ENCODE results near the gene NRCAM. TPM values are rescaled to one million over a fixed set of nuclear protein-coding genes. Genes with fewer than 3 reads are reported as not detected.

The NRCAM gene
- polyA plus RNA-seq, 1 donor (not counting 4 experiments of a cell fraction or from before 2014, with no cell fraction given) = 4.0 TPM

DNA sequence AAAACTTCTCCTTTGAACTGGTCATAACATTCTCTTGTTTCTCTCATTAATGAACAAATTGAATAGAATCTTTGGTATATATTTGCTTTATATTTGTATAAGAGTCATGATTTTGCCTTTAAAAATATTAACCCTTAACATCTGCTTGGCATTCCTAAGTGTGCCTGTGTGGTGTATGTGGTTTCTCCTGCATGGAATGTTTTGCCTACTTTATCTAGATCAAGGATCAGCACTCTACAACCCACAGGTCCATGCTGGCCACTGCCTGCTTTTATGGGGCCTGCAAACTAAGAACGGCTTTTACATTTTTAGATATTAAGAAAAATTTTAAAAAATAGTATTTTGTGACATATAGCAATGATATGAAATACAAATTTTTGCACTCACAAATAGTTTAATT lies 321.8 kb downstream of the NRCAM start:
- DNase-seq (ENCODE audit: low read depth, low spot score) (no peak), FAIRE-seq (no peak)
- Histone ChIP-seq H3K27me3 (ENCODE audit: control insufficient read depth, extremely low read depth, insufficient read depth, low read length) (no peaks in the 10 kb centered on the region), H3K9ac (ENCODE audit: control insufficient read depth, extremely low read depth, insufficient read depth, low read length) (no peak overlapping the region), H3K4me3 (ENCODE audit: control insufficient read depth in 2 of 3, extremely low read depth in 1 of 3, insufficient read depth in 2 of 3, low read depth in 1 of 3, low read length in 3 of 3) (no peak overlapping the region), H3K36me3 (ENCODE audit: control insufficient read depth in 2 of 2, extremely low read depth in 1 of 2, insufficient read depth in 2 of 2, low read length in 2 of 2) (no peaks in the 10 kb centered on the region), H3K79me2 (ENCODE audit: control insufficient read depth, insufficient read depth, low read length) (no peaks in the 10 kb centered on the region), H3K9me1 (ENCODE audit: control insufficient read depth, extremely low read depth, insufficient read depth, low read length) (no peaks in the 10 kb centered on the region), H3K4me1 (ENCODE audit: control insufficient read depth, extremely low read depth, insufficient read depth, low read length) (peaks cover 36% of the 10 kb centered on the region), H4K20me1 (ENCODE audit: control insufficient read depth, extremely low read depth, insufficient read depth, low read length) (no peaks in the 10 kb centered on the region), H3K27ac (ENCODE audit: control insufficient read depth, insufficient read depth, low read length) (no peak overlapping the region), H2AFZ (ENCODE audit: control insufficient read depth, low read length) (no peak overlapping the region), H3K4me2 (ENCODE audit: control insufficient read depth, extremely low read depth, insufficient read depth, low read depth, low read length) (no peak overlapping the region), H3K9me3 (ENCODE audit: control insufficient read depth, low read depth, low read length) (no peaks in the 10 kb centered on the region)
- dilution Hi-C loops (cut with MboI; ENCODE audit: extremely low pct_ligation_motif_present, low sequenced_read_pairs) = no loop called here
- TF ChIP-seq, protein P1, sequence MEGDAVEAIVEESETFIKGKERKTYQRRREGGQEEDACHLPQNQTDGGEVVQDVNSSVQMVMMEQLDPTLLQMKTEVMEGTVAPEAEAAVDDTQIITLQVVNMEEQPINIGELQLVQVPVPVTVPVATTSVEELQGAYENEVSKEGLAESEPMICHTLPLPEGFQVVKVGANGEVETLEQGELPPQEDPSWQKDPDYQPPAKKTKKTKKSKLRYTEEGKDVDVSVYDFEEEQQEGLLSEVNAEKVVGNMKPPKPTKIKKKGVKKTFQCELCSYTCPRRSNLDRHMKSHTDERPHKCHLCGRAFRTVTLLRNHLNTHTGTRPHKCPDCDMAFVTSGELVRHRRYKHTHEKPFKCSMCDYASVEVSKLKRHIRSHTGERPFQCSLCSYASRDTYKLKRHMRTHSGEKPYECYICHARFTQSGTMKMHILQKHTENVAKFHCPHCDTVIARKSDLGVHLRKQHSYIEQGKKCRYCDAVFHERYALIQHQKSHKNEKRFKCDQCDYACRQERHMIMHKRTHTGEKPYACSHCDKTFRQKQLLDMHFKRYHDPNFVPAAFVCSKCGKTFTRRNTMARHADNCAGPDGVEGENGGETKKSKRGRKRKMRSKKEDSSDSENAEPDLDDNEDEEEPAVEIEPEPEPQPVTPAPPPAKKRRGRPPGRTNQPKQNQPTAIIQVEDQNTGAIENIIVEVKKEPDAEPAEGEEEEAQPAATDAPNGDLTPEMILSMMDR (optimal IDR thresholded peaks at IDR 0.05 in 1 of 3, IDR thresholded peaks at IDR 0.05 in 1 of 3, conservative IDR thresholded peaks at IDR 0.05 in 1 of 3; ENCODE audit: extremely low read depth in 1 of 3, insufficient read depth in 2 of 3, low read length in 3 of 3) = no peak
- TF ChIP-seq EZH2 (IDR thresholded peaks at IDR 0.05; ENCODE audit: low read length) = no peak

DNA sequence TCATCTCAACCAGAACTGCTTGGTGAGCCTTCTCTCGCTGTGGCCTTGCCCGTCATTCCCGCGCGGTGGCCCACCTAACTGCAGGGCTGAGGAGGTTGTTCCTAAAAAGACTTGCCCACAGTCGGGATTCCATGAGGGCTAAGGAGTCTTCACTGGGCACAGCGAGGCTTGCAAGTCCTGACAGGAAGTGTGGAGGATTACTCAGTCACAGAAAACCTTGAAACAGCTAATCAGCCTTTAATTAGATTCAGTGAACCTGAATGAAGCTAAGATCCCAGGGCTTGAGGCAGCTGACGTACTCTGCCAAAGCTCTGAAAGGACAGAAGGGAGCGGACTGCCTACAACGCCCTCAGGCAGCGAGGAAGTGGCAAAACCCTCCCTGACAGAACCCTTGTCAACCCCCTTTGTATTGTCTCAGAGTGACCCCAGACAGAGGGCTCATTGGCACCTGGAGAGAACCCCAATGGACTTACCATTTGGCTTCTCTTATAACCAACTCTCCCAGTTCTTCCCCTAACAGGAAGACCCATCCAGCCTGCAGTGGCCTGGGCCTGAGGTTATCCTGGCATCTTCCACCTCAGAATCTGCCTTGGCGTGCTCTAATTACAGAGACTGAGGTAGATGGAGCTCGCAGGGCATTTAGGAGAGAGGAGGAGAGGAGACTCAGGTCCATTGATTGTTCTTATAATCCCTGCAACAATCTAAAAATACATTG lies 323.5 kb downstream of the NRCAM start:
- Histone ChIP-seq H3K9me3 (ENCODE audit: control insufficient read depth, low read depth, low read length) (no peaks in the 10 kb centered on the region), H3K27ac (ENCODE audit: control insufficient read depth, insufficient read depth, low read length) (peak overlapping the region; percentile 88), H3K4me1 (ENCODE audit: control insufficient read depth, extremely low read depth, insufficient read depth, low read length) (peaks cover 47% of the 10 kb centered on the region), H3K79me2 (ENCODE audit: control insufficient read depth, insufficient read depth, low read length) (no peaks in the 10 kb centered on the region), H3K4me3 (ENCODE audit: control insufficient read depth in 2 of 3, extremely low read depth in 1 of 3, insufficient read depth in 2 of 3, low read depth in 1 of 3, low read length in 3 of 3) (peak overlapping the region in 2 of 3 experiments; percentile 48 to 50), H3K4me2 (ENCODE audit: control insufficient read depth, extremely low read depth, insufficient read depth, low read depth, low read length) (peak overlapping the region; percentile 92), H3K9me1 (ENCODE audit: control insufficient read depth, extremely low read depth, insufficient read depth, low read length) (no peaks in the 10 kb centered on the region), H4K20me1 (ENCODE audit: control insufficient read depth, extremely low read depth, insufficient read depth, low read length) (no peaks in the 10 kb centered on the region), H2AFZ (ENCODE audit: control insufficient read depth, low read length) (peak overlapping the region; percentile 92), H3K9ac (ENCODE audit: control insufficient read depth, extremely low read depth, insufficient read depth, low read length) (peak overlapping the region; percentile 72), H3K36me3 (ENCODE audit: control insufficient read depth in 2 of 2, extremely low read depth in 1 of 2, insufficient read depth in 2 of 2, low read length in 2 of 2) (no peaks in the 10 kb centered on the region), H3K27me3 (ENCODE audit: control insufficient read depth, extremely low read depth, insufficient read depth, low read length) (no peaks in the 10 kb centered on the region)
- FAIRE-seq = peak; percentile 99
- dilution Hi-C loops (cut with MboI; ENCODE audit: extremely low pct_ligation_motif_present, low sequenced_read_pairs) = no loop called here
- peak; percentile 85 for DNase-seq (ENCODE audit: low read depth, low spot score)
- TF ChIP-seq, protein P1 (optimal IDR thresholded peaks at IDR 0.05 in 1 of 3, IDR thresholded peaks at IDR 0.05 in 1 of 3, conservative IDR thresholded peaks at IDR 0.05 in 1 of 3; ENCODE audit: extremely low read depth in 1 of 3, insufficient read depth in 2 of 3, low read length in 3 of 3) = no peak
- TF ChIP-seq EZH2 (IDR thresholded peaks at IDR 0.05; ENCODE audit: low read length) = no peak

Data from keratinocyte (primary cell).